ENCODE results near the gene PAMR1. TPM values are rescaled to one million over a fixed set of nuclear protein-coding genes. Genes with fewer than 3 reads are reported as not detected.

PAMR1 gene
- polyA plus RNA-seq, 2 of the 4 experiments (the other 2 are of a cell fraction) = not detected

DNA sequence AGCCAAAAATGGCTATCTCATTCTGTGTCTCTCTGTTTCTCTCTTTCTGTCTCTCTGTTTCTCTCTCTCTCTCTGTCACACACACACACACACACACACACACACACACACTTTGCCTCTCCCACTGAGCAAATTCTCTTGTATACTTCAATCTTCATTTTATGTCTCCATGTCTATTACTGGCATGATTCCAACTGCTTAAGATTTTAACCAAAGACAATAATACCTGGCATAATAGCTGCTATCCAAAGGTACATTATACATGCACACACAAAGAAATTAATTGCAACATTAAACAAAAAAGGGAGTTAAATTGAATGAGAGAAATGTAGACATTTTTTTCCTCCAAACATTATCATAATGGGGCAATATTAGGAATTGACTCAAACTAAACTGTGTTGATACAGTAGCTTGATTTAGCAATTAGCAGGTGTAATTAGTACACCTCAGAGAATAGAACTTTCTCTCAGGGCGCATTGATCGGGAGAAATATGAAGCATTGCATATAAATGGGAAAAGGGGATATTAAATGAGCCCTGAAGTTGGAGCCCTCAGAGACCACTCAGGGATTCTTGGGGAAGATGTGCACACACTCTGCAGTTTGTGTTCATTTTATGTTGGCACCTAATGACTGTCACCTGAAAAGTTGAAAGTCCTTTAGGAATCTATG, 88.7 kb downstream of the PAMR1 start:
- no peaks in the 10 kb centered on the region for H3K4me1 ChIP-seq
- H3K4me3 ChIP-seq = no peak overlapping the region
- WGBS (ENCODE audit: missing lambda C conversion rate) = 72% methylated on average over 2 of the region's 2 CpGs
- POLR2A ChIA-PET = interaction anchor here (0.6 kb wide), 1 partner anchor 117 kb away, joined by 3 read pairs; no protein-coding TSS in a partner anchor
- CTCF ChIA-PET = interaction anchor here (1.4 kb wide), 2 partner anchors 12 to 829 kb away, joined by 3 read pairs; no protein-coding TSS in a partner anchor
- ATAC-seq = no peak
- H3K27ac ChIP-seq = no peak overlapping the region
- no peaks in the 10 kb centered on the region for H3K9me3 ChIP-seq
- TF ChIP-seq KDM5A (IDR thresholded peaks at IDR 0.05) (no peak), RFX5 (IDR thresholded peaks at IDR 0.05) (no peak), ZFP36 (IDR thresholded peaks at IDR 0.05; ENCODE audit: borderline replicate concordance, partially characterized antibody) (no peak), KDM1A (IDR thresholded peaks at IDR 0.05; ENCODE audit: low read depth) (no peak), CHD2 (IDR thresholded peaks at IDR 0.05; ENCODE audit: low read length, partially characterized antibody) (no peak), HOXB5 (CRISPR knock-in tag; IDR thresholded peaks at IDR 0.05) (no peak)
- TF ChIP-seq, protein P1, sequence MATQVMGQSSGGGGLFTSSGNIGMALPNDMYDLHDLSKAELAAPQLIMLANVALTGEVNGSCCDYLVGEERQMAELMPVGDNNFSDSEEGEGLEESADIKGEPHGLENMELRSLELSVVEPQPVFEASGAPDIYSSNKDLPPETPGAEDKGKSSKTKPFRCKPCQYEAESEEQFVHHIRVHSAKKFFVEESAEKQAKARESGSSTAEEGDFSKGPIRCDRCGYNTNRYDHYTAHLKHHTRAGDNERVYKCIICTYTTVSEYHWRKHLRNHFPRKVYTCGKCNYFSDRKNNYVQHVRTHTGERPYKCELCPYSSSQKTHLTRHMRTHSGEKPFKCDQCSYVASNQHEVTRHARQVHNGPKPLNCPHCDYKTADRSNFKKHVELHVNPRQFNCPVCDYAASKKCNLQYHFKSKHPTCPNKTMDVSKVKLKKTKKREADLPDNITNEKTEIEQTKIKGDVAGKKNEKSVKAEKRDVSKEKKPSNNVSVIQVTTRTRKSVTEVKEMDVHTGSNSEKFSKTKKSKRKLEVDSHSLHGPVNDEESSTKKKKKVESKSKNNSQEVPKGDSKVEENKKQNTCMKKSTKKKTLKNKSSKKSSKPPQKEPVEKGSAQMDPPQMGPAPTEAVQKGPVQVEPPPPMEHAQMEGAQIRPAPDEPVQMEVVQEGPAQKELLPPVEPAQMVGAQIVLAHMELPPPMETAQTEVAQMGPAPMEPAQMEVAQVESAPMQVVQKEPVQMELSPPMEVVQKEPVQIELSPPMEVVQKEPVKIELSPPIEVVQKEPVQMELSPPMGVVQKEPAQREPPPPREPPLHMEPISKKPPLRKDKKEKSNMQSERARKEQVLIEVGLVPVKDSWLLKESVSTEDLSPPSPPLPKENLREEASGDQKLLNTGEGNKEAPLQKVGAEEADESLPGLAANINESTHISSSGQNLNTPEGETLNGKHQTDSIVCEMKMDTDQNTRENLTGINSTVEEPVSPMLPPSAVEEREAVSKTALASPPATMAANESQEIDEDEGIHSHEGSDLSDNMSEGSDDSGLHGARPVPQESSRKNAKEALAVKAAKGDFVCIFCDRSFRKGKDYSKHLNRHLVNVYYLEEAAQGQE (IDR thresholded peaks at IDR 0.05) = no peak
- TF ChIP-seq, protein P2, sequence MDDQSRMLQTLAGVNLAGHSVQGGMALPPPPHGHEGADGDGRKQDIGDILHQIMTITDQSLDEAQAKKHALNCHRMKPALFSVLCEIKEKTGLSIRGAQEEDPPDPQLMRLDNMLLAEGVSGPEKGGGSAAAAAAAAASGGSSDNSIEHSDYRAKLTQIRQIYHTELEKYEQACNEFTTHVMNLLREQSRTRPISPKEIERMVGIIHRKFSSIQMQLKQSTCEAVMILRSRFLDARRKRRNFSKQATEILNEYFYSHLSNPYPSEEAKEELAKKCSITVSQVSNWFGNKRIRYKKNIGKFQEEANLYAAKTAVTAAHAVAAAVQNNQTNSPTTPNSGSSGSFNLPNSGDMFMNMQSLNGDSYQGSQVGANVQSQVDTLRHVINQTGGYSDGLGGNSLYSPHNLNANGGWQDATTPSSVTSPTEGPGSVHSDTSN (IDR thresholded peaks at IDR 0.05) = no peak
- no peak overlapping the region for H3K4me2 ChIP-seq
- FAIRE-seq = no peak
- DNase-seq (ENCODE audit: low read depth in 1 of 2, low spot score in 1 of 2) = no peak

DNA sequence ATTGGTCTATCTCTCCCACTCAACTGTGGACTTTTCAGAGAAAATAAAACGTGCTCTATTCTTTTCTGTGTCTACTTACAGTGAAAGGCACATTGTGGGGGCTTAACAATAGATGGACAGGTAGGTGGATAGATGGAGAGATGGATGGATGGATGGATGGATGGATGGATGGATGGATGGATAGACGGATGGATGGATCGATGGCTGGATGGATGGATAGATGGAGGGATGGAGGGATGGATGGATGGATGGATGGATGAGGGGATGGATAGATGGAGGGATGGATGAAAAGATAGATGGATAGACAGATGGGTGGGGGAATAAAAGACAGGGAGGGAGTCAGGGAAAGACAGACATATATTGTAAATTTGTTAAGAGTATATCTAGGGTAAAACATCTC, 91.8 kb downstream of the PAMR1 start:
- H3K4me1 ChIP-seq = no peaks in the 10 kb centered on the region
- POLR2A ChIA-PET = no interaction called here

More for the DNA sequence above, 91.8 kb downstream of the PAMR1 start:
- H3K9me3 ChIP-seq = no peaks in the 10 kb centered on the region
- CTCF ChIA-PET = interaction anchor here (1.4 kb wide), 1 partner anchor 21 kb away, joined by 4 read pairs; no protein-coding TSS in a partner anchor
- H3K27ac ChIP-seq = no peak overlapping the region
- H3K4me3 ChIP-seq = no peak overlapping the region
- 44% methylated on average over 3 of the region's 3 CpGs for WGBS (ENCODE audit: missing lambda C conversion rate)
- DNase-seq (ENCODE audit: low read depth in 1 of 2, low spot score in 1 of 2) (no peak), FAIRE-seq (no peak), ATAC-seq (no peak)
- no peak overlapping the region for H3K4me2 ChIP-seq
- TF ChIP-seq NR3C1 (IDR thresholded peaks at IDR 0.05) (no peak), EHMT2 (IDR thresholded peaks at IDR 0.05; ENCODE audit: low read depth) (no peak), FOSL2 (IDR thresholded peaks at IDR 0.05) (no peak), FOSL2 (CRISPR knock-in tag; IDR thresholded peaks at IDR 0.05) (no peak), RFX5 (IDR thresholded peaks at IDR 0.05) (no peak), SMC3 (IDR thresholded peaks at IDR 0.05) (no peak), POLR2AphosphoS2 (conservative IDR thresholded peaks at IDR 0.05; ENCODE audit: low read length) (no peak), CHD4 (IDR thresholded peaks at IDR 0.05; ENCODE audit: borderline replicate concordance) (no peak), RAD21 (conservative IDR thresholded peaks at IDR 0.05 in 1 of 2, IDR thresholded peaks at IDR 0.05 in 1 of 2) (no peak), KDM5A (IDR thresholded peaks at IDR 0.05) (no peak), HEYL (CRISPR knock-in tag; IDR thresholded peaks at IDR 0.05) (no peak), HOXB13 (CRISPR knock-in tag; IDR thresholded peaks at IDR 0.05; ENCODE audit: low read depth) (no peak)
- TF ChIP-seq, protein P1 (IDR thresholded peaks at IDR 0.05) = no peak
- TF ChIP-seq, protein P3, sequence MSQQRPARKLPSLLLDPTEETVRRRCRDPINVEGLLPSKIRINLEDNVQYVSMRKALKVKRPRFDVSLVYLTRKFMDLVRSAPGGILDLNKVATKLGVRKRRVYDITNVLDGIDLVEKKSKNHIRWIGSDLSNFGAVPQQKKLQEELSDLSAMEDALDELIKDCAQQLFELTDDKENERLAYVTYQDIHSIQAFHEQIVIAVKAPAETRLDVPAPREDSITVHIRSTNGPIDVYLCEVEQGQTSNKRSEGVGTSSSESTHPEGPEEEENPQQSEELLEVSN (IDR thresholded peaks at IDR 0.05; ENCODE audit: borderline replicate concordance, low read depth) = no peak
- TF ChIP-seq, protein P4, sequence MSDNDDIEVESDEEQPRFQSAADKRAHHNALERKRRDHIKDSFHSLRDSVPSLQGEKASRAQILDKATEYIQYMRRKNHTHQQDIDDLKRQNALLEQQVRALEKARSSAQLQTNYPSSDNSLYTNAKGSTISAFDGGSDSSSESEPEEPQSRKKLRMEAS (IDR thresholded peaks at IDR 0.05) = no peak
- TF ChIP-seq, protein P5, sequence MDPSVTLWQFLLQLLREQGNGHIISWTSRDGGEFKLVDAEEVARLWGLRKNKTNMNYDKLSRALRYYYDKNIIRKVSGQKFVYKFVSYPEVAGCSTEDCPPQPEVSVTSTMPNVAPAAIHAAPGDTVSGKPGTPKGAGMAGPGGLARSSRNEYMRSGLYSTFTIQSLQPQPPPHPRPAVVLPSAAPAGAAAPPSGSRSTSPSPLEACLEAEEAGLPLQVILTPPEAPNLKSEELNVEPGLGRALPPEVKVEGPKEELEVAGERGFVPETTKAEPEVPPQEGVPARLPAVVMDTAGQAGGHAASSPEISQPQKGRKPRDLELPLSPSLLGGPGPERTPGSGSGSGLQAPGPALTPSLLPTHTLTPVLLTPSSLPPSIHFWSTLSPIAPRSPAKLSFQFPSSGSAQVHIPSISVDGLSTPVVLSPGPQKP (IDR thresholded peaks at IDR 0.05; ENCODE audit: low read depth, low read length) = no peak
- TF ChIP-seq, protein P6, sequence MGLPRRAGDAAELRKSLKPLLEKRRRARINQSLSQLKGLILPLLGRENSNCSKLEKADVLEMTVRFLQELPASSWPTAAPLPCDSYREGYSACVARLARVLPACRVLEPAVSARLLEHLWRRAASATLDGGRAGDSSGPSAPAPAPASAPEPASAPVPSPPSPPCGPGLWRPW (IDR thresholded peaks at IDR 0.05) = no peak

Measured in A549 (cell line).